ENCODE measurements around the gene SCYL2.

GRCh38 chr12:100388382-100388781 lies 121.4 kb downstream of the SCYL2 start:
- TF ChIP-seq CTCF (IDR thresholded peaks at IDR 0.05), result no peak
- no peak for TF ChIP-seq POLR2A (IDR thresholded peaks at IDR 0.05)

Measured in adrenal gland (tissue), 5 donors.